Measurements from ENCODE around the gene POU3F2.

The POU3F2 gene

DNA sequence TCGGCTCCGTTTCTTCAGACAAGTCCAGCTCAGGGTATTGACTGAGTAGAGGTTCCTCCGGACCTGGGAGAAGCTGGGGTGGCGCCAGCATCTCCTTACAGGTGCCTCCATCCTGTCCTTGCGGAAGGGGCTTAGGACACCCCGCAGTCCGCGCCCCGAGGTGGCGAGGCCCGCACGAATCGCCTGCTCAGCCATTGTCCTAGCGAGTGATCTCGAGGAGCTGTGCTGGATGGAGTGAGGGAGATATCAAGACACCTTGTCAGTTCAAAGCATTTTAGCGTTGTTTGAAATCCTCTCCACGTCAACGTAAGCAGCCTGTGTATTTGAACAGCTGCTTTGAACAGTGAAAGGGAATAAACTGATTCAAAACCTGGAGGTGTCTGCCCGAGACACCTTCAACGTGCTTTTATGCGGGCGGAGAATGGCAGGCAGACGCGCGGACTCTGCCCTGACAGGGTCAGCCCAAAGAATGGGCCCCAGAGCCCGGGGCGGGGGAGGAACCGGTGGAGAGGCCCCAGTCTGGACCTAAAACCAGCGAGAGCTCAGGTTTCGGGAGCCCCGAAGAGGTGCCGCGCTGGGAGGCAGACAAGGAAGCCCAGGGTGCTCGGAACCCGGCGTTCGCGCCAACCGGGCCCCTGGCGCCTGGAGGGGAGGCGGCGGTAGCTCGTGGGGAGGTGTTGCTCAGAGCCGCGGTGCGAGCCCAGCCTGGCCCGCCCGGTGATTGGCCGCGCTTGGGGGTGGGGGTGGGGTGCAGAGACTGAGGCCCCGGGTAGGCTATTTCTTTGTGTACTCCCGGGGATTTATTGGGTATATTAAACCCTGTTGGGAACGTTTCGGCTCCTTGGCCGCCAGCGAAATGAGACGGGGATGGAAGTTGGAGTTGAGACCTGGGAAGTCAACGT, 3.1 kb upstream of the POU3F2 start:
- DNase-seq (ENCODE audit: low read depth): no peak

DNA sequence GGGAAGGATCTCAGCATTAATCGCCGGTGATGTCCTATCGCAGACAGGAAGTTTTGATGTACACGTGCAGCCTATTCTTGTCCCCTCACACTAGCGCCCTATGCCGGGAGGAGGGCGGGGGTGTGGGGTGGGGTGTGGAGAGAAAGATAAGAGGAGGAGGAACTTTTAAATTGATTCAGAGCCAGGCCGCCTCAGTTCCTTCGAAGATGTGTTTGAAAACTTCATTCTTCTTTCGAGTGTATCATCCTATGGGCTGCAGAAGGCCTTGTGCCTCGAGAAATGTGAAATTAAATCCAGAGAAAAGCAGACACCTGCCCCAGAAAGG, 2.5 kb upstream of the POU3F2 start:
- DNase-seq (ENCODE audit: low read depth): no peak

DNA sequence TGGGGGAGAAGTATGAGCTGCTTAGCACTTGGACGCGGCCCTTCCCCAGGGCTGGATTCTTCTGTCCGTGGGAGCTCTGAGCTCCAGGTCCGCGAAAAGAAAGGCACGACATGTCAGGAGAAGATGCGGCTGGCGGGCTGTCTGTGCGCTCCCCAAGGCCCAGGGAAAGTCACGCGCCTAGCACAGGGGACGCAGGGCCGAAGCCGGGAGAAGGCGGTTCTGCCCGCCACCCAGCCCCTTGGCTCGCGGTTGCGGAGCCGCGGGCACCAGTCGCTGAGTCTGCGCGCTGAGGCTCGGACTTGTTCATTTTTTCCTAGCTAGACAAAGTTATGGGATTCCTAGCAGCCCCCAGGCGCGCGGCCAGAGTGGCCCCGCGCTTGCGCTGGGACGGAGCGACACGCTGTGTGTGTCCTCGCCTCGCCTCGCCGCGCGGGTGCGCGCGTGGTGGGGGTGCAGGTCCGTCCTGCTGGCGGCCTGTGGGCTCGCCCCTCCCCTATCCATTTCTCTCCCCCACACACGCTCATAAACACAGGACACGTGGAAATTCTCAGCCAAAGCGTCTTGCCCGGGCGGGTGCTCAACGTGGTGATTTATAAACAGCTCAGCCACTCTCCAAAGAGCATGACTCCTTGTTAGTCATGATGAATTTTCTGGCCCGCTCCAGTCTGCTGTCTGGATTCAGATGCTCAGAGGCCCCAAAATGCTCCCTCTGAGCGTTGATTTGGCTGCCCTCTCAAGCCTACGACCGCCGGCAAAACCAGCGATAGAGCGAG, 1.9 kb upstream of the POU3F2 start:
- DNase-seq (ENCODE audit: low read depth): no peak

DNA sequence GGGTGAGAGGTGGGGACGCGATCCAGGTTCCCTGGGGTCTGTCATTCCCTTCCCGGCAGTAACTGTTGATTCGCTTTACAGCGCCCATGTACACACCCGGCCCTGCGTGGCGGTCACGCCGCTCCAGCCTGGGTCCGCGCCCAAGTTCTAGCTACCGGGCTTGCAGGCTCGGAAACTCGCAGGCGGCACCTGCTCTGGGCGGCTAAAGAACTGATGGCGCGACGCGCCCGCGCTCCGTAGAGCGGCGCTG, 1.4 kb upstream of the POU3F2 start:
- DNase-seq (ENCODE audit: low read depth): no peak

DNA sequence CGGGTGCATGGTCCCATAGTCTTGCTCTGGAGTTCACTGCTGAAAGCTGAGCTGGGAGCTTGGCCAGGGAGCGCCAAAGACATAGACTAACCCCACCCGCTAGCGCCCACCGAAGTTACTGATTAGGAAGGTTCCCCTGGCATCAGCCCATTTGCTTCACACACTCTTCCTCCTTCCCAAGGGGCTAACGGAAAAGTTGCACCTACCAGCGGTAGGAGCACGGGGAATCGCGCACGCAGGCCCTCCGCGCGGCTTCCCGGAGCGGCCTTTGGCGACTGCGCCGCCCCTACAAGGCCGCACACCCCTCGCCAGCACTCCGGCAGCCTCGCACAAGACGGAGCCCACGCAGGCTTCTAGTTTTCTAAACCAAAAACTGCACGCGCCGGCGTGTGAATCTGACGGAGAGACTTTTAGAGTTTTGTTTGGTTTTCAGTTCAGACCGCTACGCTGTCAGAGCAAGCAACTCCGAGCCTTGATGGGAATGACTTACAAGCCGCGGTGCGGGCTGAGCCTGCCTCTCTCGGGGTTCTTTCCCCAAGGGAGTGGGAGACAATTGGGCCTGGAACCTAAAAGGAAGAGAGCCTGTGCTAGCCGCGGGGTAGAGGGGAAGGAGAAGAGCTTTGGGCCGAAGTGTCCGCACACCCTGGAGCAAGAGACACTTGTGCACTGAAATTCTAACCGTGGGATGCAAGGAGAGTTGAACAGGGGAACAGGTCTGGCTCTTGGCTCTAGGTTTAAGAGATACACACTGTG, 891 bp upstream of the POU3F2 start:
- DNase-seq (ENCODE audit: low read depth): no peak

DNA sequence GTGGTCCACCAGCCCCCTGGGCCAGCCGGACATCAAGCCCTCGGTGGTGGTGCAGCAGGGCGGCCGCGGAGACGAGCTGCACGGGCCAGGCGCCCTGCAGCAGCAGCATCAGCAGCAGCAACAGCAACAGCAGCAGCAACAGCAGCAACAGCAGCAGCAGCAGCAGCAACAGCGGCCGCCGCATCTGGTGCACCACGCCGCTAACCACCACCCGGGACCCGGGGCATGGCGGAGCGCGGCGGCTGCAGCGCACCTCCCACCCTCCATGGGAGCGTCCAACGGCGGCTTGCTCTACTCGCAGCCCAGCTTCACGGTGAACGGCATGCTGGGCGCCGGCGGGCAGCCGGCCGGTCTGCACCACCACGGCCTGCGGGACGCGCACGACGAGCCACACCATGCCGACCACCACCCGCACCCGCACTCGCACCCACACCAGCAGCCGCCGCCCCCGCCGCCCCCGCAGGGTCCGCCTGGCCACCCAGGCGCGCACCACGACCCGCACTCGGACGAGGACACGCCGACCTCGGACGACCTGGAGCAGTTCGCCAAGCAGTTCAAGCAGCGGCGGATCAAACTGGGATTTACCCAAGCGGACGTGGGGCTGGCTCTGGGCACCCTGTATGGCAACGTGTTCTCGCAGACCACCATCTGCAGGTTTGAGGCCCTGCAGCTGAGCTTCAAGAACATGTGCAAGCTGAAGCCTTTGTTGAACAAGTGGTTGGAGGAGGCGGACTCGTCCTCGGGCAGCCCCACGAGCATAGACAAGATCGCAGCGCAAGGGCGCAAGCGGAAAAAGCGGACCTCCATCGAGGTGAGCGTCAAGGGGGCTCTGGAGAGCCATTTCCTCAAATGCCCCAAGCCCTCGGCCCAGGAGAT, 1.0 kb downstream of the POU3F2 start:
- no peak for DNase-seq (ENCODE audit: low read depth)

DNA sequence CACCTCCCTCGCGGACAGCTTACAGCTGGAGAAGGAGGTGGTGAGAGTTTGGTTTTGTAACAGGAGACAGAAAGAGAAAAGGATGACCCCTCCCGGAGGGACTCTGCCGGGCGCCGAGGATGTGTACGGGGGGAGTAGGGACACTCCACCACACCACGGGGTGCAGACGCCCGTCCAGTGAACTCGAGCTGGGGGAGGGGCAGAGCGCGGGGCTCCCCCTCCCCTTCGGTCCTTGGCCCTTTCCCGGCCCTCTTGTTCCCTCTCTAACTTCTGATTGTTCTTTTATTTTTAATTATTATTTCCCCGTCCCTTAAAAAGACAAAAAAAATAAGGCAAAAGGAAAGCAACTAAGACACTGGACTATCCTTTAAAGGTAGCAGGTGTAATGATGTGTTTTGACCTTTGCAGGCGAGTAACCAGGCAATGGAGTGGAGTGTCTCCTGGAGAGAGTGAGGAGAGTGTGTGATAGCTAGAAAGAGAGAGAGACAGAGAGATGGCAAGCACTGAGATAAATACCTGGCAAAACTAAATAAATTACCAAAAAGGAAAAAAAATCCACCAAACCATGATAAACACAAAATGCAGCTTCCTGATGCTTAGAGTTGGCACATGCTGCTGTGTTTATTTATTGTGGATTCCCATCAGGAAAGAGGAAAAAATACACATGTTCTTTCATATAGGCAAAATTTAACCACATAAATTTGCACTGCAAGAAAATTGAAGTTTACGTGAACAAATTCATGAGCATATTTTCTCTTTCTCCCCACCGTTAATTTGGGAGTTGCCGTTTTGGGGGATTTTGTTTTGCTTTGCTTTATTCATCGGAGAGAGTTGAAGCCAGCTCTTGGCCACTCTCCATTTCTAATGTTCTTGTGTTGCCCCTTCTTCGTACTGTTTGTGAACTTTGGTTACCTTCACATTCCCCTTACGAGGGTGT, 1.9 kb downstream of the POU3F2 start:
- DNase-seq (ENCODE audit: low read depth): no peak

DNA sequence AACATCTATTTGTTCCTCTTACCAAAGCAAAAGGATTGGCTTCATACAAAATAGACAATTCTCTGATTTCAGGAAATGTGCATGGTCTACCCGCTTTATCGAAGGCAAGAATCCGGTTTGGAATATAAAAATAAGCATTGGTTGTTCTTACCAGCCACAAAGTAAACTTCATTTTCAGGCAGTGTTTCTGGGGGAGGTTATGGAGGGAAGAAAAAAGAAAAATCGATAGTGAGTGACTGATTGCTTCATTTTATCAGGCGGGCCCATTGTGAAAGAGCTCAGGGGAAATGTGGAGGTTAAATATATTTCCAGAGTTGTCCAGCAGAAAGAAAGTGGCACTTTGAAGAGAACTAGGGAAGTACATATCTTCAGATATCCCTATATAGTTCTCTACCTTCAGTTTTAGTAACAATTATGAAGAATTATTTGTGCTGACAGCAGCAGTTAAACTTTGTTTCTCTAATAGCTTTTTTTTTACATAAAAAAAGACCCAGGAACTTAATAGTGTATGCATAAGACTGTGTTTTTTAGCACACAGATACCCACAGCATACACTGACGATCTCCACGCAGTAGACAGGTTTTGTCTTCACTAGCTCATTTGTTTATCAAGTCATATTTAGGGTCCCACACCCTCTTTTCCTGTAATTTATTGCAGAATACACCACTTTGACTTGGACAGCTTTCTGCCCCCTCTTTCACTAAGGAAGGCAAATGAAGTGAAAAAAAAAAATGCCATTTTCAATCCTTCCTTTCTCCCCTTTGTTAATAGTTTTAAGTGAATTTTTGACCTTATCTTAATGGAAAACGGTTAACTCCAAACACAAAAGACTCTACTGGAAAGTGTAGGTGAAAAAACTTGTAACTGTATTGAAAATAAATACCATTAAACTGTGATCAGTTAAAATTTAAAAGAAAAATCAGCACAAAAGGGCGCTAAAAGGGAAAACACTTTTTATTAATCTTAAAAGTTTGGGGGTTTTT, 2.9 kb downstream of the POU3F2 start:
- DNase-seq (ENCODE audit: low read depth): no peak

DNA sequence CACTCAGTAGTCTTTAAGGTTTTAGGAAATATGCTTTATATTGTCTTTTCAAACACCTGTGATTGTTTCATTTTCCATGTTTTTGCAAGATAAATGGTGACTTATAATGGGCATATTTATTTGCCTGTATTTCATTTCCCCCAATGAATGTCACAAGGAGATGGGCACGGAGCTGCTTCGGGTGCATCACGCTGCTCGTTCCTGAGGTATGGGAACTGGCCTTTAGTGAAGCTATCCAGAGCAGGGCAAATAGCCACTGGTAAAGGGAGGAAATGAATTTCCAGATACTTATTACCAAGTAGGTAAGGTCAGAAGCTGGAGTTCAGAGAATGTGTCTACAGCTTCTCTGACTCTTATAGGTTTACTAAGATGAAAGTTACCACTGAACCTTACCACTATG, 3.7 kb downstream of the POU3F2 start:
- DNase-seq (ENCODE audit: low read depth): no peak

DNA sequence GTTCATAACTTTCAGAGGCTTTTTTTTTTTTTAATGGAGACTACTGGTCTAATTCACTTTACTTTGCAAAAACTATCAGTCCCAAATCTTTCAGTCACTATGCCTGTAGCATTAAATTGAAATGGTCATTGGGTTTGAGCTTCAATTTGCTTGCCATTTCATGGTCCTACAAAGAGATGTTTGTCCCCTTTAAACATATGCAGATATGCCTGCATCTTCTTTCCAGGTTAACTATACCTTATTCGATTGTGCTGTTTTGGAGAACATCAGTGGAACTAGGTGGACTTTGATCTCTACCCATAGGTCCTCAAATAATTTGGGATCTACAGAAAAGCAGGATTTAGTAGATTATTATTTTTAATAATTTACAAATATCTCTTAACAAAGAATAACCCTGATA, 4.6 kb downstream of the POU3F2 start:
- no peak for DNase-seq (ENCODE audit: low read depth)

DNA sequence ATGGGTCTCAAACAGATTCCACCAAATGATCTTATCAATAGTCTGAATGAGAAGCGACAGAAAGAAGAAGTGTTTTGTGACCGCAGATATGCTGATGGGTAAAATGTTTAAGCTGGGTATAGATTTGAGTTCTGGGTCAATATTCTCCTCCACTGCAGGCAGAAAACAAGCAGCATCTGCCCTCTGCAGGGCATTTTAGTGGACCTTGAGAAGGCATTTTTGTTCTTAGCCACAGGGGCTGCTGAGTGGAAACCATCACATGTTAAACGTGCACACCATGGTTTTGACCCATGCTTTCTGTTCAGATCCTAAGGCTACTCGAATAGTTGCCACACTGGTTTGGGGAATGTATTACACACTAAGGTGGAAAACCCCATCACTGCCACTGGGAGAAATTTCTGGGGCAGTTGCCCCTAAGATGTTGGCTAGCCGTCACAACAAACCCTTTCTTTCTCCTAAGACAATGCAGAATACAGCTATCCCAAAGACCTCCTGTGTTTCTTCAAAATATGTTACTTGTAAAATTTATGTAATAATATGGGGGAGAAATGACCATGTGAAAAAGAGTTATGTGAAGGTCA, 5.5 kb downstream of the POU3F2 start:
- no peak for DNase-seq (ENCODE audit: low read depth)

DNA sequence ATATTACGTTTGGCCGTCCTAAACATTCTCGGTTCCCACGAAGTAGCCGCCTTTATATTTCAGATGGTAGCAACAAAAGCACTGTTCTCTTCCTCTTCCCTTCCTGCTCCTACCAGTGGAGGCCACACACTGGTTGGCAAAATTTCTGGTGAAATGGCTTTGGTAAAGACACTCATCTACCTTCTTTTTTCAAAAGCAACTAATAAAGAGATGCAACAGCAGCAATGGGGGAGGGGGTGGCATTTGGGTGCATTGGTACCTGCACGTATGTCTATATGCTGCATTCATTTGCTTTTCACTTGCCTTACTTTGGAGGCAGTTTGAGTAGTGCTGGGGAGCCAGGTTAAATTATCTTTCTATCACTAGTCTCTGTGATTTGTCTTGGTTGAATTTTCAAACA, 6.0 kb downstream of the POU3F2 start:
- no peak for DNase-seq (ENCODE audit: low read depth)

DNA sequence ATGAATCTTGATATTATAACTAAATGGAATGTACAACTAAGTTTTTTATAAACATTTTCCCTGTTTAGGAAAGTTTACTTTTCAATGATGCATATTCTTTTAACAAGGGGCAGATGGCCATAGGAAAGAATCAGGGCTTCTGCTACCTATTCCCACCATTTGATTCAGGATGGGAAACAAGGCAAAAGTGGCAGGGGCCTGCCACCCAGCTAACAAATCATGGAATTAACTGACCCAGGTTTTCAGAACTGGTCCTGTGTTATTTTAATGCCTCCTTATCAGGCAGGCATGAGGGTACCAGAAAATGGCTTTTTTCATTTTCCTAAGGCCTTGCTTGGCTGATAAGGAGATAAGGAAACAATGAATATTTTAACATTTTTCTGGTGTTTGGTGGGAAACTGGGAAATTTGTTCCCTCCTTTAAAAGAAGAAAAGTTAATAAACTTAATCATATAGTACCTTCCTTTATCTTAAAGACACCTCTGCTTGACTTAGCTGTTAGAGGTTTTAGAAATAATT, 6.7 kb downstream of the POU3F2 start:
- DNase-seq (ENCODE audit: low read depth): no peak

DNA sequence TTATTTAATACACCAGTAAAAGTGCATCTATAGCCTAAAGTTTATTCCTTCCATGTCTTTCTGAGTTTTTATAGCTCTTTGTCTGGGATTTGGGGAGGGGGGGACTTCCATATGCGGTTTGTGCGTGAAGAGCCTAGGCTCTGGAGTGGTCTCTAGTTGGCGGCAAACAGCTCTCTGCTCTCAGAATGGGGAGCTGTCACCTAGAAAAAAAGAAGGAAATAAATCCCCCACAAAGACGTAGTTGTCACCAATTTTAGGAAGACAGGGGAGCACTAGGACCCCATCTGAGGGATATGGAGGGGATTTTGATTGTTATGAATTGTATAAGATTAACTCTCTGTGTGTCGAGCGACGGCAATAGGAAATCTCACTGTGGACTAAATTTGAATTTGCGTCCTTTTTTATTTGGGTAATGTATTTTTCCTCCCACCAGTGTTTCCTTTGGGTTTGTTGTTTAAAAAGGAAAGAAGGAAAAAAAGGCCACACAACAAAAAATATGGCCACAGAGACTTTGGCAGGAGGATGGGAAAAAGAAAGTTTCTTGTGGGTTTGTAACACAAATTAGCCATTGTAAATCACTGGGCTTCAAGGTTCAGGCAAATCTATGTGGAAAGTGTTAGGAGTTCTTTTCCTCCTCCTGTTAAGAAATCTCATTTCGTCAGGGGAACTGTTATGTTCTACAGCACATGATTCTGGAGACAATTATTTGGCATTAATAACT, 7.4 kb downstream of the POU3F2 start:
- no peak for DNase-seq (ENCODE audit: low read depth)

DNA sequence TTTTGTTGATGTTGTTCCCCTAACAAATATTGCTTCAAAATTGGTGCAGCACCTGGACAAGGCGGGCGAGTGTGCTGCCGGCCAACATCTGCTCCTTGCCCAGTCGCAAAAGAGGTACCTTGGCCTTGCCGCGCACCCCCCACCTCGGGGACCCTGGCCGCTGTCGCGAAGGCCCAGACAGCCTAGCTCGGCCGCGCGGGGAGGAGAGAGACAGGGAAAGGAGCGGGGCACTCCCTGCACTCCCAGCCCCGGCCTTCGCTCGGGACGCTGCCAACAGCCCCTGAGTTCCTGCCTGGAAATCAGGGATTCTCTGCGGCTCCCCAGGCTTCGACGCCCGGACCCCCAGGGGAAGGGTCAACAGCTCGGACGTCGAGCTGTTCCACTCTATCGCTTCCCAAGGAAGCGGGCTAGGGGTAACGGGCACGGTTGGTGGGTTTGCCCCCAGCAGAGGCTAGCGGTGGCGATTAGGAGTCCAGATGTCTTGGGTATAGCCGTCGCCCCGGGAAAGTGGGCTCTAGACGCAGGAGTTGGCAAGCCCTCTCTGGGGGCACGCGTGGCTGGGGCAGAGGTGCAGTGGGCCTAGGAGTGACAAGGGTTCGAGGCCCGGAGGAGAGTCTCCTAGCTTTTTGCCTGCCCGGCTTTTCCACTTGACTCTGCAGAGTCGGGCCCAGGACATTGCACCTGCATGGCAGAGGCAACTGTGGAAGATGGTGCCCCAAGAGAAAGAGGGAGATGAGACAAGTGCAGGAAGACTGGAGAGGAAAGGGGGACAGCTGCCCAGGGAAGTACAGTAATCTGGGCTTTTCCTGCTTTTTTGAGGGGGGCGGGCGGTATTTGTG, 8.2 kb downstream of the POU3F2 start:
- no peak for DNase-seq (ENCODE audit: low read depth)

DNA sequence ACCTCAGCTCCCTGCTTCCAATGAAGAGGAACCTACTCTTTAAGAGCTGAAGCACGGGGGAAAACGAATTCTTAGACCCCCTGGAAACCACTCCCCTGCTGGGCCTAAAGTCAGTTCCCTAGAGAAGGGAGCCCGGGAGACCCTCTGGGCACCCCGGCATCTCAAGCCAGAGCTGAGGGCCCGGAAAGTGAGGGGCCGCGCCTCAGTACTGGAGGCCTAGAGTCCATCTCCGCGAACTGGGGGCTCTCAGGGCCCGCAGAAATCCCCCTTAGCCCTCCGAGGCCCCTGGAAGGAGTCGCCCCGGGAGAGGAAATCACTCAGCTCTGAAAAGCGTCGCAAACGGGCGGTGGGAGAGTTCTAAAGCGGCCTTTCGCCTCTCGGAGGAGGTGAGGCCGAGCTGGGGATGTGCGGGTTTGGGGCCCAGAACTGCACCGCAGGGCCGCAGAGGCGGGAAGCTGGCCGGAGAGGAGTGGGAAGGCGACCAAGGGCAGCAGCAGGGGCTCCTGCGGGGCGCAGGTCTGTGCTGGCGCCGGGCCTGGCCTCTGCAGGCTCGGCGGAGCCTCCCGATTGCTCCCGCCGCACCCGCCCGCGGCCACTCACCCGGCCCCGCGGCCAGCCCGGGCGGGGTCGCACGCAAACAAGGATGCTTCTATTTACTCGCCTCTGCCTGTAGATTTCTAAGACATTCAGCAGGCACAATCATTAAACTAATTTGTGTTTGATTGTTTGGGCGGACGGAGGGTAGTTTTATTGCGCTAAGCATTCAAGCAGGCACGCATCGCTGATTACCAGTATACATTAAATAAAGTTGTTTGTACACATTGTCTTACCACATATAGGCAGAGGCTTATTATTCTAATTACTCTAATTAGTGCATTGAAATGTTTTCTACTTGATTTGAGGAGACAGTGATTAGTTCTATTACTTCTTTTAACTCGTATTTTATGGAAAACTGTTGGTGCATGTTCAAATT, 9.2 kb downstream of the POU3F2 start:
- no peak for DNase-seq (ENCODE audit: low read depth)
